Kasumi-1 (cell line): ENCODE results near the gene PPP6R2.

Source experiments
- DNase-seq, 2 experiments: peaks; one replicate each; lab custom pipeline; 2025; lab: John Stamatoyannopoulos, UW

PPP6R2 gene

GRCh38 chr22:50445071-50445879, 102.1 kb downstream of the PPP6R2 start:
- DNase-seq, result no peak

DNA sequence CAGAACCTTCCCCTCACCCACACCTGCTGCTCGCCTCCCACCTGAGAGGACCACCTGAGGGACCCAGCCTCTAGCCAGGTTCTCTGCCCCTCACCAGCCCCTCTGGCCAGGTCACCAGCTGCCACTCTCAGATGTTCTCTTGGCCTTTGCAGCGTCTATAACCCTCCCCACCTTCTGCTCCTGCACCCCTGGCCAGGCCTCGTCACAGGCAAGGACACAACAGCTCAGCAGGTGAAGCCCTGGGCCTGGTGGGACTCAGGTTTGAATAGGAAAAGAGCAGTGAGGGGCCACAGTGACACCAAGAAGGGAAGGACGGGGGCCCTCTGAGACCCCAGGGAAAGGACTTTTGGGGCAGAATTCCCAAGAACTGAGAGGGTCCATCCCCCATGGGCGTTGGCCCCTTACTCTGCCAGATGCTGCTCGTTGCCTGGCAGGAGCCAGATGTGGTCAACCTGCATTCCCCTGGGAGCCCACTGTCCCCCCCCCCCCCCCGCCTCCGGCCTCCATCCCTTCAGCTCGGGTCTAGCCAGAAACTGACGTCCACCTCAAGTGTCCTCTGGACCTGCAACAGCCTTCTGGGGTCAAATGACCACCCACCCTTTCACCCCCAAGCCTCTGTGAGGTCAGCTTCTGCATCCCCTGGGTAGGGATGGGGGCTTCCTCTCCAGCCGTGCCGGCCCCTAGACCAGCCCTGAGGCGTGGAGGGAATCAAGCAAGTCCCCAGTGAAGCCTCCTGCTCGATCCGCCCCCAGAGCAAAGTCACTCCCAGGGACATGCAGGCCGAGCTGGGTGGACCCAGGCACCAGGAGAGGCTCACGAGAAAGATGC, 103.0 kb downstream of the PPP6R2 start:
- no peak for DNase-seq

DNA sequence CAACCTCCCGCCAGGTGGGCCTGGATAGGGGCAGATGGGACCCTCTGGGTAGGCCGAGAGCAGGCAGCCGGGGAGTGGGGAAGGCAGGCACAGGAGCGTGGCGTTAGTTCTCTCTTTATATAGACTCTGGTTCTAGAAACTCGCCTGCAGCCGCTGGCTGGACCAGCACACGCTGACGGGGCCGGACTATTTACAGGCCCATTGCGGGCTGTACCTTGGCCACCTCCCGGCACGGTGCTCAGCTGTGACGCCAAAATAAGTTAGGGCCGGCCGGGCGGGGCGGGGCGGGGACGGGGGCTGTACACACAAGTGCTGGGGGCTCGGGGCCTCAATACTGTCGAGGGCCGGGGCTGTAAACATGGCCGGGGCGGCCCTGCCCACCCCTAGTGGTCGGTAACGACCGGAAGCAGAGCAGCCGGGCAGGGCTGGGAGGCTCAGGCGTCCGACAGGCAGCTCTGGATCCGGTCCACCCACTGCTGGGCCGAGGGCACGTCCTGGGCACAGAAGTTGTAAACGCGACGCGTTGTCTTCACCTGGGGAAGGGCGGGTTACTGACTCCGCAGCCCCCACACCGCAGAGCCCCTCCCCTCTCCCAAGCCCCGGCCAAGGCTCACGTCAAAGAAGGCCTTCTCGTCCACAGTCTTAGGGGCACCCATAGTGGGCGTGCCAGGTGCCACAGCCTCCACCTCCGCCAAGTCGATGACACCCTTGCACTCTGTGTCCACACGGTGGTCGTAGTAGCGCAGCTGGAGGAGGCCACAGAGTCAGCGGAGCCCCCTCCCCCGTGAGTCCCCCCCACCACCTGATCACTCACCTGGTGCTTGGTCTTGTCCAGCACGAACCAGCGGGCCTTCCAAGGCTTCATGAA, 103.8 kb downstream of the PPP6R2 start:
- no peak for DNase-seq

GRCh38 chr22:50447576-50448551, 104.7 kb downstream of the PPP6R2 start:
- DNase-seq, result no peak

DNA sequence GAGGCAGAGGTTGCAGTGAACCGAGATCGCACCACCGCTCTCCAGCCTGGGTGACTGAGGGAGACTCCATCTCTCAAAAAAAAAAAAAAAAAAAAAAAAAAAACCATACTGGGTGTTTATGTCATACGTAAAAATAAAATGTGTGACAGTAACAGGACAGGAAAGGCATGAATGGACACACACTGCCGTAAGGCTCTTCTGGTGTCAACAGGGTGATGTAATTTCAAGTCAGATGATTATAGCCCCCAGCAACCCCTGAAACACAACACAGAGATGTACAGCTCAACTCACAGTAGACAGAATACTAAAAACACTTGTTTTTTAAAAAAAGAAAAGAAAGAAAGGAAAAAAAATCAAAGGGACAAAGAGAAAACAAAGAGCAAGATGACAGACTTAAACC, 109.5 kb downstream of the PPP6R2 start:
- no peak for DNase-seq

- DNase-seq, result no peak
Observed at GRCh38 chr22:50454556-50455075, 111.5 kb downstream of the PPP6R2 start.

GRCh38 chr22:50455201-50455600, 112.1 kb downstream of the PPP6R2 start:
- DNase-seq, result no peak

- DNase-seq, result no peak
Observed at GRCh38 chr22:50456026-50456425, 112.9 kb downstream of the PPP6R2 start.

- DNase-seq, result no peak
Observed at GRCh38 chr22:50456466-50457234, 113.5 kb downstream of the PPP6R2 start.

DNA sequence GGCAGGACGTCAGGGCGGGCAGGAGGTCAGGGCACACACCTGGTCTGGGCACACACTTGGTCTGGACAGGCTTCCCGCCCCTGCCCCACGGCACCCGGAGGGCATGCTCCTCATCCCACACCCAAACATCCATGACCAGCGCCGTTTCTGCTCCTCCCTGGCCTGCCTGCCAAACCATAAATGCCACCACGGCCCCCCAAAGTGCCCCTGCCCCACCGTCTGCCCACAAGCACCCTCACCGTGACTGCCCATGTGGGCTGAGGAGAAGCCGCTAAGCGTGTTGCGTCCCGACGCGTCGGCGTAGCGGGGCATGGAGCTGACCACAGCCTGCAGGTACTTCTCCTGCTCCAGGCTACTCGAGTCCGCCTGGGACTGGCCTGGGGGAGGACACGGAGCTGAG, 115.9 kb downstream of the PPP6R2 start:
- DNase-seq, result no peak

GRCh38 chr22:50459496-50460140, 116.5 kb downstream of the PPP6R2 start:
- no peak for DNase-seq

DNA sequence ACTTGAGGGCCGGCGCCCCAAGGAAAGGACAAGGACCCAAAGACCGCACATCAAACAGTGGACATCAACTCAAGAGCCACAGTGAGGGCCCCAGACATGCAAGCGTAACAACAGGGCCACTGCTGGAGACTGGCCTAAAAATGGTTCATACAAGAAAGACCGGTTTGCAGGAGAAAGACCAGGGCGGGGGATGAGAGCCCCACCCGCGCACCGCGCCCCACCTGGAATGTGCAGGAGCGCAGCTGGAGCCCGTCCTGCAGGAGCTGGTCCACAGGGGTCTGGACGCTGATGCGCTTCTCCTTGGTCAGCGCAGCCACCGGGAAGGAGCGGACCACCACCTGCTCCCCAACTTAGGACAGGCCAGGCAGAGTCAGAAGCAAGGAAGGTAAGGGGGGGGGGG, 117.8 kb downstream of the PPP6R2 start:
- DNase-seq, result no peak

GRCh38 chr22:50461536-50461935, 118.4 kb downstream of the PPP6R2 start:
- no peak for DNase-seq

DNA sequence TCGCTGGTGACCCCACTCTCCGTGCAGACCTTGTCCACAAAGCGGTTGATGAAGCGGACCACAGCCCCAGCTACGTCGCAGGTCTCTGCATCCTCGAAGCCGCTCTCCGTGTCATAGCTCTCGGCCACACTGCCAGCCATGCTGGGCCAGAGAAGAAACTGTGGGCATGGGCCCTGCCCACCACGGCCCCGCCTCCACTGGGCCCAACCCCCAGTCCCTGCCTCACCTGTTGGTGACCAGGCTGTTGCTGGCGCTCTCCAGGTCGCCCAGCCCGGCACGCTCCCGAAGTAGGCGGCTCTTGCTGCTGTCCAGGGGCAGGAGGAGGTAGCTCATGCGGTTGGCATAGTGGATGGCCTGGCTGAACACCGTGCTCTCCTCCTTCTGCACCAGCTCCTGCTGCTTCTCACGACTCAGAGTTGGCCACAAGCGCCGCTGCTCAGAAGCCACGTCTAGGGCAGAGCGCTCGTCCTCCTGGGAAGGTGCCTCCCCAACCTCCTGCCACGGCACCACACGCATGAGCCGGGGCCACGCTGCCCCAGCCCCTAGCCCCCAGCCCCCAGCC, 118.9 kb downstream of the PPP6R2 start:
- DNase-seq, result no peak

- no peak for DNase-seq
Observed at GRCh38 chr22:50463188-50463900, 120.2 kb downstream of the PPP6R2 start.

DNA sequence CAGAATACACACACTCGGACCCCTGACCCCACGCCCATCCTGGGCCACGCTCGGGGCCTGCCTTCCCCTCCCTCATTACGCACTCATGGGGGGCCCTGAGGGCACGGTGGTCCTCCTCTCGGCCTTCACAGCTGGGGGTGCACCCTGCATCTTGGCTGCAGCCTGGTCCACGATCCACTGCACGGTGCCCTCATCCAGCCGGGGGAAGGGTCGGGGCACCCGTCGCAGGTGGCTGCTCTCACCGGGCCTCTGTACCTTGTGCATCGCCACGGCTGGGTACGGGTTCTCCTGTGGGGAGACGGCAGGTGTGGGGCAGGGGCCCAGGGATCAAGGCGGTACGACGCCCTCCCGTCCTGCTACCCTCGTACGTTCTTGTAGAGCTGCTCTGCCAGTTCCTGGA, 121.3 kb downstream of the PPP6R2 start:
- no peak for DNase-seq

DNA sequence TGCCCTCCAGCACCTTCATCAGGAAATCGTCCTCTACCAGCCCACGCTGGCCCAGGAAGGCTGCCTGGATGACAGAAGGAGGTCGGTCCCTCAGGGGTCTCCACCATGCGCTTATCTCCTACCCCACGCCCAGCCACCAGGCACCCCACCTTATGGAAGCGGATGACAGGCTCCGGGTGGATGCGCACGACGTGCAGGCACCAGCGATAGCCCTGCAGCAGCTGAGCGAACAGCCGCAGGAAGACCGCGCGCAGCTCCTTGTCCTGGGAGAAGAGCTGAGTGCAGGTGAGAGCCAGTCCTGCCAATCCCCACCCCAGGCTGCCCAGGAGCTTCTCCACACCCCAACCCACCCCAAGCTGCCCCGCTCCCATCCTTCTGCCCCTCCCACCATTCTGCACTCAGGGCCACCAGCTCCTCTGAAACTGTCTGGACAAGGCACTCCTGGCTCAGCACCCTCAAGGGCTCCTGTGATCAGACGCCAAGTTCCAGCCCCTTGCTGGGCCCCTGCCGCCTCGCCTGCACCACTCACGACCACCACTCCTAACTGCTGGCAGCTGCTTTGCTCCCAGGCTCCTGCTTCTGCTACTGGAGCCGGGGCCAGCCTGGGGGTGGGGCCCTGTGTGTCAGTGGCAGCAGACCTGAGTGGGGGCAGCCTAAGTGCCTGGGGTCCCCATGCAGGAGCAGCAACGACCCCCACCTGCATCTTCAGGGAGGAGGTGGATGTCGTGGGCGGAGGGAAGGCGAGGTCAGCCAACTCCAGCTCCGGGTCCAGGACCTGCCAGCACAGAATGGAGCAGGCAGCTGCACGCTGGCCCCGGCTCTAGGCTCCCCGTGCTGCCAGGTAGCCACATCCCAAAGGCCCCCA, 122.2 kb downstream of the PPP6R2 start:
- DNase-seq, result no peak

DNA sequence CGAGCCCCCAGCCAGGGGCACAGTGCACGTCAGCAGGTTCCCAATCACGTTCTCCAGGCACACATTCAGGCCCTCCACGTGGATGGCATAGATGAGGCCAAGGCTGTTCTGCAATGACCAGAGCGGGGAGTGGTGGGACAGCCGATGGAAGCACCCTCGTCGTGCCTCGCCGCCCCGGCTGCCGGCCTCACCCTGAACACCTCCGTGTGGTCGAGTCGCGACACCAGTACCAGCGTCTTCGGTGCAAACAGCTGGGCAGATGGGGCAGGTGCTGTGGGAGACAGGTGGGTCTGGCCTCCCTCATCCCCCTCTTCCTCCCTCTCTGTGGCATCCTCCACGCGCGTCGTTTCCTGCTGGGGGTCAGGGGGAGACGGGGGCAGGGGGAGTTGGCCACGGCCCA, 124.2 kb downstream of the PPP6R2 start:
- DNase-seq, result no peak
